GM12878 (cell line): ENCODE data around the gene THADA.

Experiments
- CBX3 ChIP-seq: fragments of 200-600 bp; sonication (generic); IDR thresholded peaks from 2 replicates; pipeline ENCODE4 v1.6.1; 2016; ENCODE audit warnings: low read depth, borderline replicate concordance
- CEBPB ChIP-seq, 2 experiments: fragments of 150-350 bp in 1 of 2; IDR thresholded peaks; 2 replicates each; pipeline ENCODE4 v1.6.1; 2012 to 2014; ENCODE audit warnings: low read depth in 2 of 2, low read length in 2 of 2, borderline replicate concordance in 1 of 2, inconsistent platforms in 1 of 2
- EGR1 ChIP-seq, 2 experiments: IDR thresholded peaks; 1 replicate in 1 of 2; 2 replicates in 1 of 2; pipeline ENCODE4 v1.6.1; 2011 to 2012; ENCODE audit warnings: low read depth in 2 of 2, low read length in 2 of 2, borderline replicate concordance in 1 of 2, mild to moderate bottlenecking in 1 of 2, moderate library complexity in 1 of 2
- EP300 ChIP-seq, 2 experiments: fragments of 150-350 bp in 1 of 2; IDR thresholded peaks; 2 replicates each; pipeline ENCODE4 v1.6.1; 2011 to 2012; ENCODE audit warnings: low read depth in 2 of 2, low read length in 2 of 2, borderline replicate concordance in 1 of 2, improper control_type of control experiment in 1 of 2, inconsistent platforms in 1 of 2; ENCODE audit not compliant: control insufficient read depth in 1 of 2
- EZH2 ChIP-seq: IDR thresholded peaks from 2 replicates; pipeline ENCODE4 v1.6.1; 2012; ENCODE audit warnings: low read depth, mild to moderate bottlenecking, control low read depth, inconsistent platforms, low read length, borderline replicate concordance; ENCODE audit not compliant: control insufficient read depth
- MTA3 ChIP-seq: IDR thresholded peaks from 2 replicates; pipeline ENCODE4 v1.6.1; 2012; ENCODE audit warnings: low read length, inconsistent platforms, borderline replicate concordance
- NFIC ChIP-seq: IDR thresholded peaks from 2 replicates; pipeline ENCODE4 v1.6.1; 2012; ENCODE audit warnings: low read depth, mild to moderate bottlenecking, inconsistent platforms, low read length, moderate library complexity
- POLR2A ChIP-seq: IDR thresholded peaks from 2 replicates; pipeline ENCODE4 v1.6.1; 2011; ENCODE audit warnings: low read depth, mild to moderate bottlenecking, low read length
- RAD21 ChIP-seq: IDR thresholded peaks from 2 replicates; pipeline ENCODE4 v1.6.1; 2011; ENCODE audit warnings: mild to moderate bottlenecking, low read depth, low read length, moderate library complexity; ENCODE audit not compliant: insufficient read depth
- TCF7 ChIP-seq: IDR thresholded peaks from 2 replicates; pipeline ENCODE4 v1.6.1; 2014; ENCODE audit warnings: antibody characterized with exemption, borderline replicate concordance
- YY1 ChIP-seq: IDR thresholded peaks from 2 replicates; pipeline ENCODE4 v1.6.1; 2011; ENCODE audit warnings: low read depth, mild to moderate bottlenecking, low read length
- TF ChIP-seq, protein P1 (sequence below): fragments of 450-650 bp; IDR thresholded peaks from 2 replicates; pipeline ENCODE4 v1.6.1; 2014; ENCODE audit warnings: mild to moderate bottlenecking
- TF ChIP-seq, protein P2 (sequence below), 3 experiments: IDR thresholded peaks in 2 of 3; conservative IDR thresholded peaks in 1 of 3; 2 replicates each; pipeline ENCODE4 v1.5.1; 2011; ENCODE audit warnings: low read depth in 3 of 3, low read length in 3 of 3, mild to moderate bottlenecking in 3 of 3, control low read depth in 2 of 3, moderate library complexity in 2 of 3, inconsistent platforms in 1 of 3, mixed read lengths in 1 of 3; ENCODE audit not compliant: control insufficient read depth in 2 of 3, insufficient read depth in 1 of 3; ENCODE audit errors: extremely low read depth in 1 of 3
- TF ChIP-seq, protein P3 (sequence below): IDR thresholded peaks from 2 replicates; pipeline ENCODE4 v1.6.1; 2012; ENCODE audit warnings: low read depth, low read length, improper control_type of control experiment

DNA sequence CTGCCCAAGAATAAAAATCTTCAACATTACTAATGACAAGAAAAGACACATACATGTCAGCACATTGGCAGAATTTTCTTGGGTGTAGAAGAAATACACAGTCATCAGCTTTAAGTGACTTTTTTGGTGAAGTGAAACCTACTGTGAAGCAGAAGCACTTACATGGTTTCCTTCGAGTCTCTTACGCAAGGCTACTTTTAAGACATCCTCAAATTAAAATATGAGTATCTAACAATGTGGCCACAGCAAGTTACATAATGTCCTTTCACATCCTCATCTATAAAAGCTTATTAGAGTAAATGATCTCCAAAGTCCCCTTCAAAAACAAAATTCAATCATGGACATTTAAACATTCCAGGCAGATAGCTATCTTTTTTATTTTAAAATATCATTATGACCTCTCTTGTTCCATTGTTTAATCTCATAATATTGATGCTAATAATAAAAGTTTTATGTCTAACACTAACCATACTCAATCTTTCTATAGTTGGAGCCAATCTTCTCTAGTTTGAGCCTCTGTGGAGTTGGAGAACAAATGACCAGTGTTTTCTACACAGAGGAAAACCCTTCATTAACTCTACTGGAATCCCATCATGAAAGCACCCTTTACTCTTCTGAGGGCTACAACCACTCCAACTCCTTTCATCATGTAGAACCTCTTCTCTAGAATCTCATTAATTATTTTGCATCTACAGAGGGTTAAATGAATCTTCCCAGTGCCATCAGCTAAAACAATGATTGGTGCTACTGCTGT lies 187.3 kb downstream of the THADA start:
- TF ChIP-seq EGR1 (IDR thresholded peaks at IDR 0.05; ENCODE audit: borderline replicate concordance in 1 of 2, low read depth in 2 of 2, low read length in 2 of 2) = no peak
- TF ChIP-seq, protein P1, sequence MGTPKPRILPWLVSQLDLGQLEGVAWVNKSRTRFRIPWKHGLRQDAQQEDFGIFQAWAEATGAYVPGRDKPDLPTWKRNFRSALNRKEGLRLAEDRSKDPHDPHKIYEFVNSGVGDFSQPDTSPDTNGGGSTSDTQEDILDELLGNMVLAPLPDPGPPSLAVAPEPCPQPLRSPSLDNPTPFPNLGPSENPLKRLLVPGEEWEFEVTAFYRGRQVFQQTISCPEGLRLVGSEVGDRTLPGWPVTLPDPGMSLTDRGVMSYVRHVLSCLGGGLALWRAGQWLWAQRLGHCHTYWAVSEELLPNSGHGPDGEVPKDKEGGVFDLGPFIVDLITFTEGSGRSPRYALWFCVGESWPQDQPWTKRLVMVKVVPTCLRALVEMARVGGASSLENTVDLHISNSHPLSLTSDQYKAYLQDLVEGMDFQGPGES = no peak
- TF ChIP-seq RAD21 = no peak
- TF ChIP-seq YY1 = no peak
- peak; percentile 71 to 87; a peak in 2 of 4 replicates for TF ChIP-seq EP300 (IDR thresholded peaks at IDR 0.05; ENCODE audit: borderline replicate concordance in 1 of 2, control insufficient read depth in 1 of 2, low read depth in 2 of 2, low read length in 2 of 2)
- TF ChIP-seq, protein P2, sequence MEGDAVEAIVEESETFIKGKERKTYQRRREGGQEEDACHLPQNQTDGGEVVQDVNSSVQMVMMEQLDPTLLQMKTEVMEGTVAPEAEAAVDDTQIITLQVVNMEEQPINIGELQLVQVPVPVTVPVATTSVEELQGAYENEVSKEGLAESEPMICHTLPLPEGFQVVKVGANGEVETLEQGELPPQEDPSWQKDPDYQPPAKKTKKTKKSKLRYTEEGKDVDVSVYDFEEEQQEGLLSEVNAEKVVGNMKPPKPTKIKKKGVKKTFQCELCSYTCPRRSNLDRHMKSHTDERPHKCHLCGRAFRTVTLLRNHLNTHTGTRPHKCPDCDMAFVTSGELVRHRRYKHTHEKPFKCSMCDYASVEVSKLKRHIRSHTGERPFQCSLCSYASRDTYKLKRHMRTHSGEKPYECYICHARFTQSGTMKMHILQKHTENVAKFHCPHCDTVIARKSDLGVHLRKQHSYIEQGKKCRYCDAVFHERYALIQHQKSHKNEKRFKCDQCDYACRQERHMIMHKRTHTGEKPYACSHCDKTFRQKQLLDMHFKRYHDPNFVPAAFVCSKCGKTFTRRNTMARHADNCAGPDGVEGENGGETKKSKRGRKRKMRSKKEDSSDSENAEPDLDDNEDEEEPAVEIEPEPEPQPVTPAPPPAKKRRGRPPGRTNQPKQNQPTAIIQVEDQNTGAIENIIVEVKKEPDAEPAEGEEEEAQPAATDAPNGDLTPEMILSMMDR (IDR thresholded peaks at IDR 0.05 in 2 of 3, conservative IDR thresholded peaks at IDR 0.05 in 1 of 3; ENCODE audit: control insufficient read depth in 2 of 3, extremely low read depth in 1 of 3, insufficient read depth in 1 of 3, low read depth in 3 of 3, low read length in 3 of 3) = no peak
- peak; percentile 48; the same call in 1 of the 2 replicates for TF ChIP-seq MTA3
- TF ChIP-seq CEBPB (IDR thresholded peaks at IDR 0.05; ENCODE audit: borderline replicate concordance in 1 of 2, low read depth in 2 of 2, low read length in 2 of 2) = peak; percentile 49 to 70; a peak in 2 of 4 replicates
- peak; percentile 80 for TF ChIP-seq NFIC
- no peak for TF ChIP-seq CBX3
- TF ChIP-seq, protein P3, sequence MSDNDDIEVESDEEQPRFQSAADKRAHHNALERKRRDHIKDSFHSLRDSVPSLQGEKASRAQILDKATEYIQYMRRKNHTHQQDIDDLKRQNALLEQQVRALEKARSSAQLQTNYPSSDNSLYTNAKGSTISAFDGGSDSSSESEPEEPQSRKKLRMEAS = no peak
- TF ChIP-seq POLR2A = no peak
- no peak for TF ChIP-seq EZH2
- TF ChIP-seq TCF7 = no peak; the same call in 1 of the 2 replicates
